Neuronal stem cell (in vitro differentiated cells): Measurements from ENCODE around the gene PDCD11.

Experiments
- DNase-seq: peaks from one replicate; pipeline ENCODE4 v3.0.0-alpha.2; 2013; ENCODE audit warnings: low spot score
- H2AFZ ChIP-seq: one replicate; pipeline ENCODE4 v1.6.1; 2013; ENCODE audit warnings: mild to moderate bottlenecking, low read length, inconsistent platforms
- H2AK5ac ChIP-seq: 2 replicates; pipeline ENCODE4 v1.6.1; 2013; ENCODE audit warnings: low read depth, mild to moderate bottlenecking, inconsistent platforms, low read length, moderate library complexity, mixed read lengths
- H2BK120ac ChIP-seq: 2 replicates; pipeline ENCODE4 v1.6.1; 2013; ENCODE audit warnings: low read depth, mild to moderate bottlenecking, inconsistent platforms, low read length, moderate library complexity, mixed read lengths
- H2BK12ac ChIP-seq: one replicate; pipeline ENCODE4 v1.6.1; 2013; ENCODE audit warnings: low read length, inconsistent platforms
- H2BK15ac ChIP-seq: 2 replicates; pipeline ENCODE4 v1.6.1; 2013; ENCODE audit warnings: mild to moderate bottlenecking, low read length, inconsistent platforms, mixed read lengths
- H2BK5ac ChIP-seq: one replicate; pipeline ENCODE4 v1.6.1; 2013; ENCODE audit warnings: inconsistent platforms, mild to moderate bottlenecking, low read length, moderate library complexity
- H3K14ac ChIP-seq: one replicate; pipeline ENCODE4 v1.6.1; 2013; ENCODE audit warnings: low read length, inconsistent platforms
- H3K18ac ChIP-seq: 2 replicates; pipeline ENCODE4 v1.6.1; 2013; ENCODE audit warnings: low read length, inconsistent platforms
- H3K23ac ChIP-seq: 2 replicates; pipeline ENCODE4 v1.6.1; 2013; ENCODE audit warnings: low read depth, mild to moderate bottlenecking, mixed read lengths, low read length, inconsistent platforms; ENCODE audit not compliant: poor library complexity
- H3K27ac ChIP-seq: replicated peaks from 3 replicates; pipeline ENCODE4 v1.5.1; 2013; ENCODE audit warnings: low read length, inconsistent platforms
- H3K27me3 ChIP-seq, 3 experiments: 2 replicates each; pipeline ENCODE4 v1.6.1; 2013; ENCODE audit warnings: low read length in 3 of 3, mild to moderate bottlenecking in 2 of 3, inconsistent platforms in 1 of 3, low read depth in 1 of 3, mixed read lengths in 1 of 3, moderate library complexity in 1 of 3; ENCODE audit not compliant: control insufficient read depth in 3 of 3, insufficient read depth in 3 of 3
- H3K36me3 ChIP-seq, 2 donors: replicated peaks in 1 of 2; 2 replicates each; pipeline ENCODE4 v1.6.1; 2013; ENCODE audit warnings: low read length in 2 of 2; ENCODE audit not compliant: control insufficient read depth in 2 of 2, insufficient read depth in 2 of 2
- H3K4ac ChIP-seq: 2 replicates; pipeline ENCODE4 v1.6.1; 2013; ENCODE audit warnings: inconsistent platforms, mild to moderate bottlenecking, low read length, moderate library complexity
- H3K4me1 ChIP-seq, 2 donors: 1 replicate in 1 of 2; 2 replicates in 1 of 2; pipeline ENCODE4 v1.6.1; 2013; ENCODE audit warnings: low read length in 2 of 2, low read depth in 1 of 2; ENCODE audit not compliant: control insufficient read depth in 2 of 2, insufficient read depth in 1 of 2
- H3K4me2 ChIP-seq: one replicate; pipeline ENCODE4 v1.6.1; 2013; ENCODE audit warnings: mild to moderate bottlenecking, low read length, inconsistent platforms; ENCODE audit not compliant: insufficient read depth, poor library complexity, severe bottlenecking
- H3K4me3 ChIP-seq, 2 donors: 2 replicates each; pipeline ENCODE4 v1.5.1; 2013; ENCODE audit warnings: low read length in 2 of 2, mild to moderate bottlenecking in 2 of 2, inconsistent platforms in 1 of 2, moderate library complexity in 1 of 2
- H3K79me1 ChIP-seq: one replicate; pipeline ENCODE4 v1.6.1; 2013; ENCODE audit warnings: low read depth, mild to moderate bottlenecking, inconsistent platforms, low read length, moderate library complexity
- H3K9ac ChIP-seq: one replicate; pipeline ENCODE4 v1.6.1; 2013; ENCODE audit warnings: mild to moderate bottlenecking, low read depth, low read length, inconsistent platforms; ENCODE audit not compliant: poor library complexity
- H3K9me3 ChIP-seq, 2 donors: replicated peaks in 1 of 2; 2 replicates each; pipeline versions ENCODE3 to v1.6.1; 2013; ENCODE audit warnings: low read length in 2 of 2, mild to moderate bottlenecking in 2 of 2, inconsistent platforms in 1 of 2, low read depth in 1 of 2, mixed read lengths in 1 of 2, moderate library complexity in 1 of 2; ENCODE audit not compliant: control insufficient read depth in 2 of 2, insufficient read depth in 1 of 2
- H4K8ac ChIP-seq: one replicate; pipeline ENCODE4 v1.6.1; 2013; ENCODE audit warnings: low read depth, mild to moderate bottlenecking, inconsistent platforms, low read length, moderate library complexity
- H4K91ac ChIP-seq: one replicate; pipeline ENCODE4 v1.6.1; 2013; ENCODE audit warnings: low read length, low read depth, mild to moderate bottlenecking, inconsistent platforms; ENCODE audit not compliant: poor library complexity
- WGBS, 2 donors: extraction: QIAGEN DNeasy Blood & Tissue Kit; methylation state at CpG; one replicate each; pipeline ENCODE4 v1.1.7; 2013; ENCODE audit warnings: missing lambda C conversion rate in 2 of 2, mixed read lengths in 1 of 2; ENCODE audit not compliant: insufficient read length in 2 of 2, insufficient replicate concordance in 1 of 2; ENCODE audit errors: extremely low coverage in 2 of 2; 5-methylcytosine and 5-hydroxymethylcytosine counted together

Gene PDCD11

DNA sequence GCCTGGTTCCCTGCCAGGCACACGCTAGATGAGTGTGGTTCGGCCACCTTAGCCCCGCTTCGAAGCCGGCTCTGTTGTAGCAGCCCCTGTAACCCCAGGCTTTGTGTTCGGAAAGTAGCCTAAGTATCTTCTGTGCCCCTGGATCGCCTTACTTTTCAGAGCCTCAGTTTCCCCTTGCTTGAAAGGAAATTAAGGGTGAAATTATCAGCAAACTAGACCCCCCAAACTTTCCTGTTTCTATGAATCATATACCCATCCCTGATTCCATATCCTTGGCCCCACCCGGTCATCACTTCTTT is 312 bp downstream of the PDCD11 start:
- Histone ChIP-seq H3K4me1 (peaks cover 4 to 11% of the 10 kb centered on the region in 2 donors), H3K36me3 (peaks cover 14 to 64% of the 10 kb centered on the region in 2 donors), H3K23ac (peak overlapping the region; percentile 90), H3K79me1 (peaks cover 8% of the 10 kb centered on the region), H4K91ac (no peak overlapping the region), H3K9me3 (no peaks in the 10 kb centered on the region), H2BK120ac (no peak overlapping the region), H2BK12ac (no peak overlapping the region), H3K27me3 (no peaks in the 10 kb centered on the region), H3K9ac (peak overlapping the region; percentile 99), H2BK5ac (peak overlapping the region; percentile 89), H2BK15ac (no peak overlapping the region), H4K8ac (no peak overlapping the region), H3K4me3 (peak overlapping the region; percentile 71 to 89), H2AK5ac (peak overlapping the region; percentile 48), H3K4me2 (peak overlapping the region; percentile 75), H3K27ac (no peak overlapping the region), H3K14ac (no peak overlapping the region), H2AFZ (peak overlapping the region; percentile 83), H3K4ac (no peak overlapping the region), H3K18ac (peak overlapping the region; percentile 95)
- WGBS, 2 donors: no CpG with 5 or more reads among the region's 8 CpGs
- no peak for DNase-seq

DNA sequence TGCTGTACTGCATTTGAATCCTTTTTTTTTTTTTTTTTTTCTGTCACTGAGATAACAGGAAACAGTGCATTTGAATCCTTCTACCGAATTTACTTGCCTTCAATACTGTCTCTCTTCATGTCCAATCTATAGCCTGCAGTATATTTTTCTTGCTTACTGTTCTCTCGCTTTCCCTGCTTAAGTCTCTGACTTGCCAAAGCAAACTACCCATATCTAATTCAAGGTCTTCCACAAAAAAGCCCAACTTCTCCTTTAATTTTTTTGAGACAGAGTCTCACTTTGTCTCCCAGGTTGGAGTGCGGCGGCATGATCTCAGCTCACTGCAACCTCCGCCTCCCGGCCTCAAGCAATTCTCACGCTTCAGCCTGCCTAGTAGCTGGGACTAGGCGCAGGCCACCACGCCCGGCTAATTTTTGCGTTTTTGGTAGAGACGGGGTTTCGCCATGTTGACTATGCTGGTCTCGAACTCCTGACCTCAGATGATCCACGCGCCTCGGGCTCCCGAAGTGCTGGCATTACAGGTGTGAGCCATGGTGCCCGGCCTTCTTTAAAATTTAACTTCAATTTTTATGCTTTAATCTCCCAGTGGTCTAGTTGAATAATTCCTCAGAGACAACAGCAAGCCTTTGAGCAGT is 882 bp downstream of the PDCD11 start:
- H3K4ac ChIP-seq: no peak overlapping the region
- no peak overlapping the region for H3K9ac ChIP-seq
- no peaks in the 10 kb centered on the region for H3K9me3 ChIP-seq
- no peak overlapping the region for H2BK15ac ChIP-seq
- H2BK5ac ChIP-seq: no peak overlapping the region
- no peak overlapping the region for H3K27ac ChIP-seq
- no peak overlapping the region for H2AK5ac ChIP-seq
- no peak overlapping the region for H3K14ac ChIP-seq
- no peak overlapping the region for H4K91ac ChIP-seq
- no peak overlapping the region for H2BK12ac ChIP-seq
- H2AFZ ChIP-seq: no peak overlapping the region
- no peak overlapping the region for H3K23ac ChIP-seq
- peak overlapping the region; percentile 71 to 89 for H3K4me3 ChIP-seq
- H3K79me1 ChIP-seq: peaks cover 8% of the 10 kb centered on the region
- no peak for DNase-seq
- H3K27me3 ChIP-seq: no peaks in the 10 kb centered on the region
- no peak overlapping the region for H4K8ac ChIP-seq
- no peak overlapping the region for H2BK120ac ChIP-seq
- peaks cover 15 to 64% of the 10 kb centered on the region in 2 donors for H3K36me3 ChIP-seq
- H3K18ac ChIP-seq: no peak overlapping the region
- H3K4me1 ChIP-seq: peaks cover 4 to 11% of the 10 kb centered on the region in 2 donors
- peak overlapping the region; percentile 75 for H3K4me2 ChIP-seq
- WGBS, 2 donors: no CpG with 5 or more reads among the region's 19 CpGs

DNA sequence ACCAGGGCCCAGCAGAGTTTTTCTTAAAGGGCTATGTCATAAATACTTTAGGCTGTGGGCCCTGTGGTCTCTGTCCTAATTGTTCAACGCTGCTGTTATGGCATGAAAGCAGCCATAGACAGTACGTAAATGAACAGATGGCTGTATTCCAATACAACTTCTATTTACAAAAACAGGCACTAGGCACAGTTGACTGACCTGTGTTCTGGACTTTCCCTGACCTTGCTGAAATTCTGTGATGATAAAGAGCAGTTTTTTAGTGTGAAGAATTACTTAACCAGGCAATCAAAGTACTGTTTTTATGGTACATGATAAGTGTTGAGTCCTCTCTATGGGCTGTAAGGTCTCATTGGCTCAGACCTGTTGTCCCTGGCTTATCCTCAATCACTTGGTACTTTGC is 17.1 kb downstream of the PDCD11 start:
- H2AK5ac ChIP-seq: no peak overlapping the region
- no peak overlapping the region for H2BK15ac ChIP-seq
- no peaks in the 10 kb centered on the region for H3K79me1 ChIP-seq
- no peak overlapping the region for H3K27ac ChIP-seq
- no peak overlapping the region for H3K23ac ChIP-seq
- H2AFZ ChIP-seq: no peak overlapping the region
- H3K9ac ChIP-seq: no peak overlapping the region
- DNase-seq: no peak
- H2BK120ac ChIP-seq: no peak overlapping the region
- WGBS, 2 donors: no CpG with 5 or more reads among the region's 2 CpGs
- H3K36me3 ChIP-seq: peaks cover 55 to 100% of the 10 kb centered on the region in 2 donors
- H3K4ac ChIP-seq: no peak overlapping the region
- no peak overlapping the region for H4K91ac ChIP-seq
- H2BK12ac ChIP-seq: no peak overlapping the region
- no peak overlapping the region for H3K18ac ChIP-seq
- no peak overlapping the region for H2BK5ac ChIP-seq
- no peak overlapping the region for H4K8ac ChIP-seq
- no peaks in the 10 kb centered on the region for H3K27me3 ChIP-seq
- H3K4me2 ChIP-seq: no peak overlapping the region
- no peaks in the 10 kb centered on the region for H3K9me3 ChIP-seq
- H3K14ac ChIP-seq: no peak overlapping the region
- H3K4me3 ChIP-seq: no peak overlapping the region
- H3K4me1 ChIP-seq: no peaks in the 10 kb centered on the region

DNA sequence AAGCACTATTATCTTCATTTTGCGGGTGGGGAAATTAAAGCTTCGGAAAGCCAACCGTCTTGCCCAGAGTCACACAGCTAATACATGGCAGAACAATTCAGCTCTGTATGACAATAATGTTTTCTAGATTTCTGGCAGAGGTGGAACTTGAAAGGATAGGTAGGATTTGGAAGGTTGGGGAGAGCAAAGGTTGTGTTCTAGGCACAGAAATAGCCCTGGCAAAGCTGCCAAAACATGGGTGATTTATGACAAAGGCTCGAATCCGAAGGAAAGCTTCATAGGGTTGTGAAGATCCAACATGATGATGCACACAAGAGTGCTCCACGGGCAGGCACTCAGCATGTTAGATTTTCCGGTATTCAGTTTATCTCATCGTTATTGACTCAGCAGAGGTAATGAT is 19.2 kb downstream of the PDCD11 start:
- Histone ChIP-seq H3K14ac (no peak overlapping the region), H2BK5ac (no peak overlapping the region), H3K18ac (no peak overlapping the region), H3K27ac (no peak overlapping the region), H4K91ac (no peak overlapping the region), H2BK15ac (no peak overlapping the region), H3K9ac (no peak overlapping the region), H2AFZ (no peak overlapping the region), H2BK12ac (no peak overlapping the region), H3K4me1 (no peaks in the 10 kb centered on the region), H2BK120ac (no peak overlapping the region), H3K23ac (no peak overlapping the region), H2AK5ac (no peak overlapping the region), H3K36me3 (peaks cover 66 to 100% of the 10 kb centered on the region in 2 donors), H3K4me2 (no peak overlapping the region), H3K9me3 (no peaks in the 10 kb centered on the region), H3K4ac (no peak overlapping the region), H4K8ac (no peak overlapping the region), H3K79me1 (no peaks in the 10 kb centered on the region), H3K27me3 (no peaks in the 10 kb centered on the region), H3K4me3 (no peak overlapping the region)
- WGBS, 2 donors: no CpG with 5 or more reads among the region's 8 CpGs
- no peak for DNase-seq
